Measurements from ENCODE around the gene CREB1.

Gene CREB1

DNA sequence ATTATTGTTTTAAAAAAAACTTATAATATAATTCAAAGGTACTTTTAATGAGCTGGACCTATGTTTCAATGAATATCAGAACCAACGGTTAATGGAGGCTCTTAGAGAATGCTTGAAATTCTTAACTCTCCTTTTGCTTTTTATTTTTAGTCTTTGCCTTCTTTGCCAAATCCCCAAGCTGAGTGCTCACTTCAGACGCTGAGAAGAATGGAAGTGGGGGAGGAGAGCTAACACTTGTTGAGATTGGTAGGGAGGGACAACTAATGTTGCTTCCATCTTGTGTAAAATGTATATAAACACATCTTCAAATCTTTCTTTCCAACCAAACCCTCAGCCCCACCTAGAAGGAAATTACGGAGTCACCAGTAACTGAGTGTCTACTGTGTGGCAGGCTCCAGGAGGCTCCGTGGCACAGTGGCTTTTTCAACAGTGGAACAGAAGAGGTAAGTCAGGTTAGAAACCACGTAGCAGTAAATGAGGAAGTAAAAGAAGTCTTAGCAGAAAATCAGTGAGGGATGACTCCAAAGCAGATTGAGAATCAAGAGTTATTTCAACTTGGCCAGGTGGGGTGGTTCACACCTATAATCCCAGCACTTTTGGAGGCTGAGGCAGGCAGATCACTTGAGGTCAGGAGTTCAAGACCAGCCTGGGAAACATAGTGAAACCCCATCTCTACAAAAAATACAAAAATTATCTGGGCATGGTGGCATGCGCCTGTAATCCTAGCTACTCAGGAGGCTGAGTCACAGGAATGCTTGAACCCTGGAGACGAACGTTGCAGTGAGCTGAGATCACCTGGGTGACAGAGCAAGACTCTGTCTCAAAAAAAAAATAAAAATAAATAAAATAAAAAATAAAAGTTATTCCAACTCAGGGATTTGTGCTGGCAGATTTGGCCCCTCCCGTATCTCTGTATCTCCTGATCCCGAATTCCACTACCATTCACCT is 45.0 kb upstream of the CREB1 start:
- no peak overlapping the region for H3K27ac ChIP-seq
- TF ChIP-seq, protein P1, sequence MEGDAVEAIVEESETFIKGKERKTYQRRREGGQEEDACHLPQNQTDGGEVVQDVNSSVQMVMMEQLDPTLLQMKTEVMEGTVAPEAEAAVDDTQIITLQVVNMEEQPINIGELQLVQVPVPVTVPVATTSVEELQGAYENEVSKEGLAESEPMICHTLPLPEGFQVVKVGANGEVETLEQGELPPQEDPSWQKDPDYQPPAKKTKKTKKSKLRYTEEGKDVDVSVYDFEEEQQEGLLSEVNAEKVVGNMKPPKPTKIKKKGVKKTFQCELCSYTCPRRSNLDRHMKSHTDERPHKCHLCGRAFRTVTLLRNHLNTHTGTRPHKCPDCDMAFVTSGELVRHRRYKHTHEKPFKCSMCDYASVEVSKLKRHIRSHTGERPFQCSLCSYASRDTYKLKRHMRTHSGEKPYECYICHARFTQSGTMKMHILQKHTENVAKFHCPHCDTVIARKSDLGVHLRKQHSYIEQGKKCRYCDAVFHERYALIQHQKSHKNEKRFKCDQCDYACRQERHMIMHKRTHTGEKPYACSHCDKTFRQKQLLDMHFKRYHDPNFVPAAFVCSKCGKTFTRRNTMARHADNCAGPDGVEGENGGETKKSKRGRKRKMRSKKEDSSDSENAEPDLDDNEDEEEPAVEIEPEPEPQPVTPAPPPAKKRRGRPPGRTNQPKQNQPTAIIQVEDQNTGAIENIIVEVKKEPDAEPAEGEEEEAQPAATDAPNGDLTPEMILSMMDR (conservative IDR thresholded peaks at IDR 0.05): no peak
- no peak for TF ChIP-seq ZFX (IDR thresholded peaks at IDR 0.05)

DNA sequence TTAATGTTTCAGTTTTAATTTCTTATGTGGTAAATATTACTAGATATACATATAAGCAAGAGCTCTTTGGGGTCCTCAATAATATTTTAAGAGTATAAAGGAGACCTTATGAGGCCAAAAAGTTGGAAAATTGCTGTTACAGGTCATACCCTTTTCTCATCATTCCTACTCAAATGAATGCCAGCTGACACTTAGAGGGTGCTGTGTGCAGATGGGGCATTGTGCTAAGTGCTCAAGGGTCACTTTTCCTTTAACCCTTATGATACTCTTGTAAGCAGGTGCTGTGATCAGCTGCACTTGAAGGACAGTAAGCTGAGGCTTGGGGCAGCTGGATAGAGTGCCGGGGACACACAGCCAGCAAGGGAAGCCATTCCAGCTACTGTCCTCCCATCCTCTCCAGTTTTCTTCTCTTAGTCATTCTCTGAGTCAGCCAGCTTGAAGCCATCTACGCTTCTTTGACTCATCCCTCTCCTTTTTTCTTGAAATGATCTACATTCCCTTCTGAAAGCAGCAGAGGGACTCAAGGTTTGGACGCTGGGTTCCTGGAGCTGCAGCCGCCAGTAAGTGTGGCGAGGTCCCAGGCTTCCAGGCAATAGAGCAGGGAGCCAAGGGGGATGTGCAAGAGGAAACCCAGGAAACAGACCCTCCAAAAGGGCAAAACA is 42.0 kb upstream of the CREB1 start:
- no peak for TF ChIP-seq ZFX (IDR thresholded peaks at IDR 0.05)
- TF ChIP-seq, protein P1 (conservative IDR thresholded peaks at IDR 0.05): no peak
- no peak overlapping the region for H3K27ac ChIP-seq

DNA sequence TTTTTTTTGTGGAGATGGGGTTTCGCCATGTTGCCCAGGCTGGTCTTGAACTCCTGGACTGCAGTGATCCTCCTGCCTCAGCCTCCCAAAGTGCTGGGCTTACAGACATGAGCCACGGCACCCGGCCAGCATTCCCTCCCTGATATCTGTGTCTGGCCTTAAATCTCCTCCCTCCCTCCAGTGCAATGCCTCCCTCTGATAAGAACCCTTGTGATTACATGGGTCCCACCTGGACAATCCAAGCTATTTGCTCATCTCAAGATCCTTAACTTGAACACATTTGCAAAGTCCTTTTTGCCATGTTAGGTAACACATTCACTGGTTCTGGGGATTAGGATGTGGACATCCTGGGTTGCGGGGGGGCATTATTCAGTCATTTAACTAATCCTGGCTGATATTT is 40.5 kb upstream of the CREB1 start:
- H3K27ac ChIP-seq: no peak overlapping the region
- TF ChIP-seq ZFX (IDR thresholded peaks at IDR 0.05): no peak
- TF ChIP-seq, protein P1 (conservative IDR thresholded peaks at IDR 0.05): no peak

DNA sequence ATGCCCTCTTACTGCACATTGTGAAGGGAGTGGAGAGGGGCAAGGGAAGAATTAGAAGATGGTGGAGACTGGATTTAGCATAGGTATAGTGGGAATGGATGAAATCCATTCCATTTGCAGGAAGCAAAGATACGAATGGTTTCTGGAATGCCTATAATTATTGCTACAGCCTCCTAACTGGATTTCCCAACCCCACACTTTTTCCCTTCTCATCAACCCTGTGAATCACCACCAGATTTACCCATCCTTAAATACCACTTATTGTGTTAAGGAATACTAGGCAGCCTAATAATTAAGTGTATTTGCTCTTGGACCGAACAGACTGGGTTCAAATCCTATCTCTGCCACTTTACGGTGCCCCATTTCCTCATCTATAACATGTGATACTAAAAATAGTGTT is 39.3 kb upstream of the CREB1 start:
- TF ChIP-seq, protein P1 (conservative IDR thresholded peaks at IDR 0.05): no peak
- no peak for TF ChIP-seq ZFX (IDR thresholded peaks at IDR 0.05)
- H3K27ac ChIP-seq: no peak overlapping the region

DNA sequence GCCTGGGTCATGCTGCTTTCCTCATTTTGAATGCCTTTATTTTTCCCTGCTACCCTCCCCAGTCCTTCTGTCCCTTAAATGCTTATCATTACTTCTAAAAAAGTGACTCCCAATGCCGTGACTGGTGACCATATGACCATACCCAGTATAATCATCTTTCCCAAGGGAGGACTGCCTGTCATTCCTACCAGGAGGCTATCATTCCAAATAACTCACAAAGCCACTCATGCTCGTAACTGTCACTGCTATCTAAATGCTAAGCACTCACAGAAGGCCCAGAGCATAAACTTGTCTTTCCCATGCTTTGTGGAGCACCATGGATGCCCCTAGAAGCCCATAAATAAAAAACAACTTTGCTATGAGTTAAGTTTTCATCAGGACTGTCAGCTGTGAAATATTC is 38.7 kb upstream of the CREB1 start:
- no peak overlapping the region for H3K27ac ChIP-seq
- TF ChIP-seq, protein P1 (conservative IDR thresholded peaks at IDR 0.05): no peak
- no peak for TF ChIP-seq ZFX (IDR thresholded peaks at IDR 0.05)

DNA sequence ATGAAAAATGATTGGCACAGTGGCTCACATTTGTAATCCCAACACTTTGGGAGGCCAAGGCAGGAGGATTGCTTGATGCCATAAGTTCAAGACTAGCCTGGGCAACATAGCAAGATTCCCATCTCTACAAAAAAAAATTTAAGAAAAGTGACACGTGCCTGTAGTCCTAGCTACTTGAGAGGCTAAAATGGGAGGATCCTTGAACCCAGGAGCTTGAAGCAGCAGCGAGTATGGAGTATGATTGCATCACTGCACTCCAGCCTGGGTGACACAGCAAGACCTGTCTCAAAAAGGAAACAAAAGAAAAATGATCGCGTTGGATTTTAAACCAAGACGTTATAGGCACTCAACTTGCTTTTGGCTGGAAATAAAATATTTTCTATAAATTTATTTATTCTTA is 37.8 kb upstream of the CREB1 start:
- H3K27ac ChIP-seq: no peak overlapping the region
- no peak for TF ChIP-seq ZFX (IDR thresholded peaks at IDR 0.05)
- TF ChIP-seq, protein P1 (conservative IDR thresholded peaks at IDR 0.05): no peak

DNA sequence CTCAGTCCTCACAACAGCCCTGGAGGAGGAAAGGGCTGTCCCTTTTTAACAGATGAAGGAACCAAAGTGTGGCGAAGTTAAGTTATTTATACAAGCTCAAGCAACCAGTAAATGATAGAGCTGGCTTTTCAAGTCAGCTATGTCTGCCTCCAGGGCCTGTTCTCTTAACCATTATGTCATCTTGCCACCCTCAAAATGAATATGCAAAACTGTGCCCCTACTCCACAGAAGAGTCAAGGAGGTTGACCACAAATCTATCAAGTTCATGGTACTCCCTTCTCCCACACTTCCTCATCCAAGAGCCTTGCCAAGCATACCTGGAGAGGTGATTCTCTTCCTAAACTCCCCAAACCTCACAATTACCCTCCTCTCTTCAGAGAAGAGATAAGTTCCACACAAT is 37.3 kb upstream of the CREB1 start:
- TF ChIP-seq, protein P1 (conservative IDR thresholded peaks at IDR 0.05): no peak
- TF ChIP-seq ZFX (IDR thresholded peaks at IDR 0.05): no peak
- no peak overlapping the region for H3K27ac ChIP-seq
